Lung (tissue), 12 donors: ENCODE measurements around the gene SND1. TPM values are rescaled to one million over a fixed set of nuclear protein-coding genes. Genes with fewer than 3 reads are reported as not detected.

Experiments
- ATAC-seq: fragments of 200-7000 bp; cut with Tn5 transposase; one replicate; pipeline ENCODE4 v1.9.1; 2020; ENCODE audit warnings: moderate number of reproducible peaks; ENCODE audit not compliant: insufficient read depth, low FRiP score
- DNase-seq, 3 donors: peaks; one replicate each; pipeline ENCODE4 v3.0.0-alpha.2; 2013 to 2017
- H3K27ac ChIP-seq, 2 donors: one replicate each; pipeline ENCODE4 v1.5.1; 2013; ENCODE audit warnings: mild to moderate bottlenecking in 2 of 2, moderate library complexity in 2 of 2, control low read depth in 1 of 2, inconsistent platforms in 1 of 2, low read depth in 1 of 2, low read length in 1 of 2
- H3K27me3 ChIP-seq, 3 donors: one replicate each; pipeline ENCODE4 v1.5.1; 2013; ENCODE audit warnings: low read length in 2 of 3; ENCODE audit not compliant: control insufficient read depth in 3 of 3, insufficient read depth in 3 of 3
- H3K36me3 ChIP-seq, 4 donors: one replicate each; pipeline ENCODE4 v1.5.1; 2013; ENCODE audit warnings: low read length in 4 of 4, mild to moderate bottlenecking in 1 of 4, moderate library complexity in 1 of 4; ENCODE audit not compliant: control insufficient read depth in 4 of 4, insufficient read depth in 4 of 4
- H3K4me1 ChIP-seq, 5 donors: one replicate each; pipeline ENCODE4 v1.5.1; 2013; ENCODE audit warnings: low read length in 5 of 5, mild to moderate bottlenecking in 2 of 5, moderate library complexity in 1 of 5; ENCODE audit not compliant: control insufficient read depth in 5 of 5, insufficient read depth in 5 of 5
- H3K4me3 ChIP-seq: one replicate; pipeline ENCODE4 v1.5.1; 2013; ENCODE audit warnings: mild to moderate bottlenecking, control low read depth, moderate library complexity
- H3K9ac ChIP-seq, 2 donors: one replicate each; pipeline ENCODE4 v1.5.1; 2013; ENCODE audit warnings: low read length in 2 of 2, control low read depth in 1 of 2; ENCODE audit not compliant: insufficient read depth in 1 of 2
- H3K9me3 ChIP-seq, 4 donors: one replicate each; pipeline ENCODE4 v1.5.1; 2013; ENCODE audit warnings: low read length in 3 of 4, mild to moderate bottlenecking in 1 of 4, moderate library complexity in 1 of 4; ENCODE audit not compliant: control insufficient read depth in 4 of 4, insufficient read depth in 3 of 4
- CTCF ChIP-seq: IDR thresholded peaks from 2 replicates; pipeline ENCODE4 v1.5.1; 2012; ENCODE audit warnings: mild to moderate bottlenecking; ENCODE audit errors: control extremely low read depth, extremely low read depth
- WGBS, 2 donors: extraction: QIAGEN DNeasy Blood & Tissue Kit; methylation state at CpG; one replicate each; pipeline ENCODE4 v1.1.7; 2013; 5-methylcytosine and 5-hydroxymethylcytosine counted together
- polyA plus RNA-seq, 2 donors: library from polyadenylated mRNA; stranded (reverse); fragments of 200-250 nt; gene quantifications; one replicate each; pipeline ENCODE4 v1.2.1, GENCODE V29; 2013
- total RNA-seq, 2 donors: library from RNA; depleted of rRNA in 1 of 2; stranded (reverse); fragments of >200 nt in 1 of 2; gene quantifications; one replicate each; pipeline ENCODE4 v1.2.1, GENCODE V29; 2014 to 2021
- donor health status: control.
- donor health status: control.
- donor health status: Bipolar disorder and iron deficiency.
- donor health status: healthy.
- donor health status: DM: yes; HTN: yes; CAD: no.

SND1 gene
- total and polyA plus RNA-seq, 4 donors: 94.5 to 210 (median 137) TPM

GRCh38 chr7:127891144-127891543, 239.2 kb downstream of the SND1 start:
- Histone ChIP-seq H3K9ac (no peak overlapping the region), H3K36me3 (peaks cover 2 to 8% (median 7%) of the 10 kb centered on the region in 4 donors), H3K4me1 (peaks cover 0 to 58% (median 31%) of the 10 kb centered on the region in 5 donors), H3K9me3 (no peaks in the 10 kb centered on the region), H3K4me3 (no peak overlapping the region), H3K27me3 (no peaks in the 10 kb centered on the region), H3K27ac (no peak overlapping the region)
- ATAC-seq (no peak), DNase-seq (no peak)
- TF ChIP-seq CTCF: no peak
- 79 to 87% methylated on average over 4 of the region's 4 CpGs for WGBS, 2 donors

GRCh38 chr7:127891854-127892438, 240.0 kb downstream of the SND1 start:
- H3K27ac ChIP-seq: no peak overlapping the region
- WGBS, 2 donors: 75 to 91% methylated on average over 4 of the region's 4 CpGs

GRCh38 chr7:127892488-127893314, 240.7 kb downstream of the SND1 start:
- DNase-seq: peak; percentile 52 to 95 (median 93)
- H3K4me3 ChIP-seq: no peak overlapping the region
- peaks cover 2 to 8% (median 6%) of the 10 kb centered on the region in 4 donors for H3K36me3 ChIP-seq
- WGBS, 2 donors: 82 to 90% methylated on average over 9 of the region's 9 CpGs
- peak overlapping the region in 1 of 2 donors; percentile 24 for H3K27ac ChIP-seq
- no peak for TF ChIP-seq CTCF
- peaks cover 0 to 49% (median 28%) of the 10 kb centered on the region in 5 donors for H3K4me1 ChIP-seq
- no peak overlapping the region for H3K9ac ChIP-seq
- peak; percentile 20 for ATAC-seq
- H3K9me3 ChIP-seq: no peaks in the 10 kb centered on the region
- no peaks in the 10 kb centered on the region for H3K27me3 ChIP-seq

More at GRCh38 chr7:127891854-127892438, 240.0 kb downstream of the SND1 start:
- Histone ChIP-seq H3K36me3 (peaks cover 2 to 8% (median 7%) of the 10 kb centered on the region in 4 donors), H3K9ac (no peak overlapping the region), H3K9me3 (no peaks in the 10 kb centered on the region), H3K4me1 (peaks cover 0 to 57% (median 31%) of the 10 kb centered on the region in 5 donors), H3K4me3 (no peak overlapping the region), H3K27me3 (no peaks in the 10 kb centered on the region)
- no peak for TF ChIP-seq CTCF
- ATAC-seq (no peak), DNase-seq (no peak)
